GM18909 (cell line): ENCODE measurements around the gene DLG5.

Experiments used
- ATAC-seq: cut with Tn5 transposase; IDR thresholded peaks from one replicate; pipeline ENCODE4 v1.9.1; 2021; ENCODE audit warnings: mild to moderate bottlenecking; ENCODE audit not compliant: unreplicated experiment, poor library complexity

Gene DLG5

GRCh38 chr10:77872151-77872946 is 54.2 kb downstream of the DLG5 start:
- no peak for ATAC-seq

DNA sequence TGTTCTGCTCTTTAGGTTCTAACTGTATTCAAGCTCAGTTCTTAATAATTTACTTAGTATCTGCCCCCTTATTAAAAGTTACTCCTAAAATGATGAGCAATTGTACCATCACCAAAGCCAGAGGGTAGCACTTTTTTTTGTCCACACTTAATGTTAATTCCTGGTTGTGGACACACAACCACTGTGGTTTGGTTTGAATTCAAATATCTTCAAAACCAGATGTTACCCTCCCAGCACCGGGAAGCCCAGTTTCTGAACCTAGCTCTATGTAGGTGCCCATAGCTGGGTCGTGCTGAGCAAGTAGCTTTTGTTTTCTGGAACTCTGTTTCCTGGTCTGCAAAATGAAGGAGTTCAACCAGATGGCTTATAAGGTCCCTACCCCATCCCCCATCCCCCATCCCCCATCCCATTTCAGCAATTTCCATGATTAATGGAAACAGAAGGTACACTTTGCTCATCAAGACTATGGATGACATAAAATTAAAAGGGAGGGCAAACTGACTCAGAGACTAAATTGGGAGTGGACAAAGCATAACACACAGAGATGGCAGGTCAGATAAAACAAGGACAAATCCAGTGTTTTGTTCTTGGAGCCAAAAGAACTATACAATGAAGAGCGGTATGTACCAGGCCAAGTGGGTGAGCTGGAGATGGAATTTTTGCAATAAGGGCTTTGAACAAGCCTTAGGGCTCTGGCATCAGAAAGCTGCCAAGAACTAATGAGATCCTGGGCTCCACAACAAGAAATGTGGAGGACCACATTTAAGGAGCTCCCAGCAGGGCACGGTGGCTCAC is 56.7 kb downstream of the DLG5 start:
- ATAC-seq = no peak

DNA sequence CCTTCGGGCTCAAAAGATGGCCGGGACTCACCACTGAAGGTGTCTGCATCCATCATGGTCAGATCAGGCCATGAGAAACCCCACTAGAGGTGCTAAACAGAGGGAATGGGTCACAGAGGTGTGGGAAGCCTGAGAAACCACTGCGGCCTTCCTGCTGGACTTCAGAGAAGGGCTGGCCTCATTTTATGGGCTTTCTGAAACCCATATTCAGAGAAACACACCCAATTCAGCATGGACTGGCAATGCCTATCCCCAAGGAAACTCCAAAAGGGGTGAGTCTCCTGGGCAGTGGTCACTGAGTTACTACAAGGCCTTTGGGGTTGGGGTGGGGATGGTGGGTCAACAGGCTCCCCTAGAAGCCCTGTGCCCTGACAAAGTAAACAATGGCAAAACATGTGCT is 58.0 kb downstream of the DLG5 start:
- ATAC-seq = no peak

- ATAC-seq = no peak
Observed at GRCh38 chr10:77867124-77867719, 59.3 kb downstream of the DLG5 start.

- ATAC-seq = no peak
Observed at GRCh38 chr10:77866598-77866997, 60.0 kb downstream of the DLG5 start.

DNA sequence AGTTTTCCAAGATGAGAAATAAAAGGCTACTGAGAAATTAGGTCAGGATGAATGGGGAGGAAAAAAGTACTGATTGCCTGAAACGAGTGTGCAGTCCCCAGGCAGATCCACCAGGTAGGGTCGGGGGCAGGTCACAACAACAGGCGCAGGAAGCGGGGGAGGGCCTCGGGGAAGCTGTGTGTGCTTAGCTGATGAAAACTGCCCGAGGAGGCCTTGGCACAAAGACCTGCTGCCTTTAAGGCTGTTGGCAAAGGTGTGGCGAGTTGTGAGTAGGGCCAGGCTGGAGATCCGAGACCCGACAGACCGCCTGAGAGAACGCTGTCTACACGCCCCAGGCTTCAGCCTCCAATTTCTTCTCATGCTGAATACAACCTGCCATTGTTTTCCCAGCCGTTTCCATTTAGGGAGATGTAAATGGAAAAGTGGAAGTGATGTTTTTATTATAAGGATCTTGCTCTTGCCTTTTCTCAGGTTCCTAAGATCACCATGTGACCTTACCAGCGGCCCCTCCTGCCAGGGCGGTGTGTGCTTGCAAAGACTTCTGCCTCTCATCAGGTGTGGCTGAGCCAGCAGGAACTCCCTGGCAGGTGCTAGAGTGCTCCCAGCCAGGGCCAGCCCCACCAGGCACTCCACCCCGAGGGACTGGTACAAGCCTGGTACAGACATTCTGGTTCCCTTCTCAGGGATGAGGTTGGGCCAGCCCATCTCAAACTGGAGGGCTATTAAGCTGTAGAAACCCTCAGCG is 60.8 kb downstream of the DLG5 start:
- ATAC-seq = no peak

DNA sequence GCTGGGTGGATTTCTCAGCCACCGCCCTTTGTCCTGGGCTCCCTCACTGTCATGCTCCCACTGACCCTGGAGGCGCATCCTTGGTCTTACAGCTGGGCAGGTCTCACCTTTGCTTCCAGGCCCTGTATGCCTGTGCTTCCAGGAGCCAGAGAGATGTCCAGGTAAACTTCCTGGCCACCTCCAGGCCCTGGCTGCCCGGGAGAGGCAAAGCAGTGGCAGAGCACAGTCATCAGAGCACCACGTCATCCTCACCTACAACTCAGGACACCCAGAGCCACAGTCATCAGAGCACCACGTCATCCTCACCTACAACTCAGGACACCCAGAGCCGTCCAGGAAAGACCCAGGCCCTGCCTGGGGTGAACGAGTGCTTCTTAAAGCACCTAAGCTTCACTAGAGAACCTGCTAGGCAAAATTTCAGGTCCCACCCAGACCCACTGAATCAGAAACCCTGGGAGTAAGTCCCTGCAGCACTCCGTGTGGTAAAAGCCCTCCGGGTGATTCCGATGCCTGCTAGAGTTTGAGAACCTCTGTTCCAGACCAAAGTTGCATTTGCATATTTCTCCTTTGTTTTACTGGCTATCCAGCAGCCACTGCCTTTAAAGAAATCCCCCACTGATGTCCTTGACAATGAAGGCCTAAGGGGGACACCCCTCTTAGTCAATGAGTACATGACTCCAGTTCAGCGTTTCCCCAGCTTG is 62.3 kb downstream of the DLG5 start:
- ATAC-seq = no peak

DNA sequence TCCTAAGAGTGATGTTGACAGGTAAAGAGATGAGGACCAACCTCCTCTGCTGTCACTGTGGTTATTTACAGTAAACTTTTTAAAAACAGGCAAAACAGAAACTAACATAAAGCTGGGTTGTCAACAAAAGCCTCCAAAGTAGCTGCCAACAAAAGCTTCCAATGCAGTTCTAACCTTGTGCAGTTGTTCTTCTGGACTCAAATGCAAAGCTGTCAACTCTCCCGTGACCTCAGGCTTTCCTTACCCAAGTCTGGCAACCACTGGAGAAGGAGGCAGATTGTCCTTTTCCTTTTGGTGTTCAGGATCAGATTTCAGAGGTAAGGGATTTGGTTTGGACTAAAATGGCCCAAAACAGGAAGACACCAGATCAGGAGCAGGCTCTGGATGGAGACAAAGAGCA is 63.1 kb downstream of the DLG5 start:
- ATAC-seq = no peak

GRCh38 chr10:77862595-77862994 is 64.0 kb downstream of the DLG5 start:
- no peak for ATAC-seq

DNA sequence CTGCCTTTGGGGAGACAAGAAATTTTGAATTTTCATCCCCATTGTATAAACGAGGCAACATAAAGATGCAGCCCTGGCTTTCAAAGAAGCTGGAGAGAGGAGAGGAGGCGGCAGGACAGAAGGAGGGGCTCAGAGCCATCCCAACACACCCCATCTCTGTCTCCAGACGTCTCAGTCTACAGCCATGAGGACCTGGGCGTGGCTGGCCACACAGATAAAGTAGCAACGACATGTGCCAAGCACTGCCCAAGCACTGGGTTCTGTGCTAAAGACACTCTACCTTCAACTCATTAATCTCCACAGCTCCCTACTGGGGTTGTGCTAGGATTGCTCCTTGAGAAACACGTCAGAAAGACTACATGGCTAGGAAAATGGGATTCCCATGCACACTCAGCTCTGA is 65.2 kb downstream of the DLG5 start:
- no peak for ATAC-seq

- no peak for ATAC-seq
Observed at GRCh38 chr10:77859865-77860282, 66.7 kb downstream of the DLG5 start.

GRCh38 chr10:77859200-77859864 is 67.2 kb downstream of the DLG5 start:
- no peak for ATAC-seq

DNA sequence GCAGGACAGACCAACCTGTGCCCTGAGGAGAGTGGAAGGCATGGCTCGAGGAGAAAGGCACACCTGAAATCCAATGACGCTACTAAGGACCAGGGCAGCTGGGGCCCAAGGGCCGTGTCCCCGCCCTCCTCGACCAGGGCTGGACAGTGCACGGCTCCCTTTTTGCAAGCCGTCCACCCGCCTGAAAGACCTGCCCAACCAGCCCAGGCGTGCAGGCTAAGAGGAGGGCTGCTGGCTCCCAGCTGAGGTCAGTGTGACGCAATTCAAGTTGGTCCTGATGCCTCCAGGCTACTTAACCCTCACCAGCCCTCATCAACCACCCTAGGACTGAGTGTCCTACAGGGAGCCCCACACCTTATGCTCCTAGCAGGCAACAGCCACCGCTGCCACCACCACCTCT is 69.3 kb downstream of the DLG5 start:
- no peak for ATAC-seq

GRCh38 chr10:77856566-77856965 is 70.0 kb downstream of the DLG5 start:
- no peak for ATAC-seq

DNA sequence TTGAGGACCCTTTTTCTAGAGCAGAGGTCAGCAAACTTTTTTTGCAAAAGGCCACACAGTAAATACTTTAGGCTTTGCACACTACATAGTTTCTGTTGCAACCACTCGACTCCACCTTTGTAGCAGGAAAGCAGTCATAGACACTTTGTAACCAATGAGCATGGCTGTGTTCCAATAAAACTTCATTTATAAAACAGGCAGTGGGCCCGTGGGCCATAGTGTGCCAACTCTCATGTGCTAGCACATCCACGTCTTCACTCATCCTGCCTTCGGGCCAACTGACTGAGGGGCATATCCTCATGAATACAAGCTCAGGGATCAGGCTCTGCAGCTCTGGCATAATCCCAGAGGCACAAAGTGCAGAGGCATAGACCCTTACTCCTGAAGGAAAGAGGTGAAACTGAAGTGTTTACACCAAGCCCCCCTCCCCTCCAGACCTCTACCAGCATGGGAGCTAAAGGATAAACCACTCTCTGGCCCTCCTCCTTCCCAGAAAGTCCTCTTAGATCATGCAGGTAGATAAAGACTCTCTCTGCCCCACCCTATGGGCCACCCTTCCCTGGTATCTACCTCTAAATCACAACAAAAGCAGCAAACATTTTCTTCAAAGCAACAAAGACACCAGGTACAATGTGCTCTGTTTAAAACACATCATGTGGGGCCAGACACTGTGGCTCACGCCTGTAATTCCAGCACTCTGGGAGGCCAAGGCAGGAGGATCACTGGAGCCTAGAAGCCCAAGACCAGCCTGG is 71.0 kb downstream of the DLG5 start:
- ATAC-seq = no peak

DNA sequence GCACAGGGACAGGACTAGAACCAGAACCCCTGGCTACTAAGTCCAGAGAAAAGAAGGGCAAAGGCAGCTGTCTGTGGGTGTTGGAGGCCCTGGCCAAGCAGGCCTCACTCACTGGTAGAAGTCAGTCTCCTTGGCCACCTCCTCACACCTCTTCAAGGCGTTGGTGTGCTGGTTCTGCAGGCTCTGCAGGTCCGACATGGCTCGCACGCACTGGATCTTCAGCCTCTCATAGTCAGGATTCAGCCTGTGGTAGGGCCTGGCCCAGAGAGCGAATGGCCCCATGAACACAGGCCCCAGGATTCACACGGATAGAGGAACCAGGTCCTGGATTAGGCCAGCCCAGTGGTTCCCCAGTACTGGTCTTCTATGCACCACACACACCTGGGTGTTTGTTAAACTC is 72.4 kb downstream of the DLG5 start:
- ATAC-seq = no peak

GRCh38 chr10:77853256-77853655 is 73.3 kb downstream of the DLG5 start:
- no peak for ATAC-seq

GRCh38 chr10:77850620-77851231 is 75.8 kb downstream of the DLG5 start:
- no peak for ATAC-seq
